ENCODE measurements around the gene RAI14. TPM values are rescaled to one million over a fixed set of nuclear protein-coding genes. Genes with fewer than 3 reads are reported as not detected.
"Not testable (repeated sequence)": the region's sequence is repeated elsewhere in the genome, so short reads cannot be mapped to it uniquely, and the experiment has no call there.

Gene RAI14
- polyA plus RNA-seq, 4 donors = 4.2 to 16.8 (median 7.6) TPM

DNA sequence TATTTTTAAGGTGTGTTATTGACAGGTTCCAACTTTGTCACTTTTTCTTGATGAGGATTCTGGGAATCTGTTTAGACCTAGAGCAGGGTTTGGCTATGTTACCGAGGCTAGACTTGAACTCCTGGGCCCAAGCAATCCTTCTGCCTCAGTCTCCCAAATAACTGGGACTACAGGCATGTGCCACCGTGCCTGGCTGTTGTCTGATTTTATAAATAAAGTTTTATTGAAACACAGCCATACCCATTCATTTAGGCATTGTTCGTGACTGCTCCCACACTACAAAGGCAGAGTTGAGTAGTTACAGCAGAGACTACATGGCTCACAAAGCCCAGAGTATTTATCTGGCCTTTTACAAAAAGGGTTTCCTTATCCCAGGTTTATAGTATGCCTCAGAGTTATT lies 102.4 kb downstream of the RAI14 start:
- FAIRE-seq = no peak
- Histone ChIP-seq H3K27ac (ENCODE audit: low read depth in 1 of 3, low read length in 2 of 3) (no peak overlapping the region), H3K27me3 (ENCODE audit: control insufficient read depth in 3 of 3, insufficient read depth in 3 of 3, low read length in 3 of 3) (no peaks in the 10 kb centered on the region), H3K4me1 (ENCODE audit: control insufficient read depth in 3 of 3, insufficient read depth in 2 of 3, low read depth in 1 of 3, low read length in 2 of 3) (peaks cover 0 to 20% (median 3%) of the 10 kb centered on the region in 3 donors), H3K36me3 (ENCODE audit: control insufficient read depth in 3 of 3, insufficient read depth in 2 of 3, low read depth in 1 of 3, low read length in 3 of 3) (peaks cover 0 to 11% (median 0%) of the 10 kb centered on the region in 3 donors), H3K4me3 (ENCODE audit: low read depth in 1 of 3, low read length in 3 of 3) (no peak overlapping the region), H3K9me3 (ENCODE audit: control insufficient read depth in 2 of 2, insufficient read depth in 1 of 2, low read depth in 1 of 2, low read length in 1 of 2) (no peaks in the 10 kb centered on the region)
- no peak for DNase-seq
- WGBS, 3 donors = 89 to 93% (median 89%) methylated on average over 3 of the region's 3 CpGs

DNA sequence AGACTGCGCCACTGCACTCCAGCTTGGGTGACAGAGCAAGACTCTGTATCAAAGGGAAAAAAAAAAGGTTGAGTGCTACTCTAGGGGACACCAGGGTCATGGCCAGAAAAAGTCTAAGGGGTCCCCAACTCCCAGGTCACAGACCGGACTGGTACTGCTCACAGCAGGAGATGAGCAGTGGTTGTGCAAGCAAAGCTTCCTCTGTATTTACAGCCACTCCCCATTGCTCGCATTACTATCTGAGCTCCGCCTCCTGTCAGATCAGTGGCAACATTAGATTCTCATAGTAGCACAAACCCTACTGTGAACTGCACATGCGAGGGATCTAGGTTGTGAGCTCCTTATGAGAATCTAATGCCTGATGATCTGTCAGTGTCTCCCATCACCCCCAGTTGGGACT lies 103.1 kb downstream of the RAI14 start:
- WGBS, 3 donors = 79 to 94% (median 88%) methylated on average over 5 of the region's 5 CpGs
- not testable (repeated sequence) for H3K9me3 ChIP-seq (ENCODE audit: control insufficient read depth in 2 of 2, insufficient read depth in 1 of 2, low read depth in 1 of 2, low read length in 1 of 2); H3K4me3 ChIP-seq (ENCODE audit: low read depth in 1 of 3, low read length in 3 of 3); DNase-seq; H3K27ac ChIP-seq (ENCODE audit: low read depth in 1 of 3, low read length in 2 of 3); FAIRE-seq; H3K27me3 ChIP-seq (ENCODE audit: control insufficient read depth in 3 of 3, insufficient read depth in 3 of 3, low read length in 3 of 3)
- Histone ChIP-seq H3K4me1 (ENCODE audit: control insufficient read depth in 3 of 3, insufficient read depth in 2 of 3, low read depth in 1 of 3, low read length in 2 of 3) (peaks cover 0 to 20% (median 3%) of the 10 kb centered on the region in 3 donors), H3K36me3 (ENCODE audit: control insufficient read depth in 3 of 3, insufficient read depth in 2 of 3, low read depth in 1 of 3, low read length in 3 of 3) (peaks cover 0 to 11% (median 0%) of the 10 kb centered on the region in 3 donors)

DNA sequence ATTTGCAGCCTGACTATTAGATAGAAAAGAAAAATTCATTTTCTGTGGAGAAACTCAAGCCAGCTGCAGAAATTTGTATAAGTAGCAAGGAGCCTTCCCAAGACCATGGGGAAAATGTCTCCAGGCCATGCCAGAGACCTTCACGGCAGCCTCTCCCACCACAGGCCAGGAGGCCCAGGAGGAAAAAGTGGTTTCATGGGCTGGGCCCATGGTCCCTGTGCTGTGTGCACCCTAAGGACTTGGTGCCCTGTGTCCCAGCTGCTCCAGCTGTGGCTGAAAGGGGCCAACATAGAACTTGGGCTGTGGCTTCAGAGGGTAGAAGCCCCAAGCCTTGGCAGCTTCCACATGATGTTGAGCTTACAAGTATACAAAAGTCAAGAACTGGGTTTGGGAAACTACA lies 109.5 kb downstream of the RAI14 start:
- 78 to 100% (median 96%) methylated on average over 1 of the region's 1 CpG for WGBS, 3 donors
- Histone ChIP-seq H3K4me1 (ENCODE audit: control insufficient read depth in 3 of 3, insufficient read depth in 2 of 3, low read depth in 1 of 3, low read length in 2 of 3) (no peaks in the 10 kb centered on the region), H3K27ac (ENCODE audit: low read depth in 1 of 3, low read length in 2 of 3) (no peak overlapping the region), H3K4me3 (ENCODE audit: low read depth in 1 of 3, low read length in 3 of 3) (no peak overlapping the region), H3K36me3 (ENCODE audit: control insufficient read depth in 3 of 3, insufficient read depth in 2 of 3, low read depth in 1 of 3, low read length in 3 of 3) (peaks cover 0 to 10% (median 0%) of the 10 kb centered on the region in 3 donors), H3K9me3 (ENCODE audit: control insufficient read depth in 2 of 2, insufficient read depth in 1 of 2, low read depth in 1 of 2, low read length in 1 of 2) (peaks cover 0 to 6% of the 10 kb centered on the region in 2 donors), H3K27me3 (ENCODE audit: control insufficient read depth in 3 of 3, insufficient read depth in 3 of 3, low read length in 3 of 3) (no peaks in the 10 kb centered on the region)
- DNase-seq (no peak), FAIRE-seq (no peak)

DNA sequence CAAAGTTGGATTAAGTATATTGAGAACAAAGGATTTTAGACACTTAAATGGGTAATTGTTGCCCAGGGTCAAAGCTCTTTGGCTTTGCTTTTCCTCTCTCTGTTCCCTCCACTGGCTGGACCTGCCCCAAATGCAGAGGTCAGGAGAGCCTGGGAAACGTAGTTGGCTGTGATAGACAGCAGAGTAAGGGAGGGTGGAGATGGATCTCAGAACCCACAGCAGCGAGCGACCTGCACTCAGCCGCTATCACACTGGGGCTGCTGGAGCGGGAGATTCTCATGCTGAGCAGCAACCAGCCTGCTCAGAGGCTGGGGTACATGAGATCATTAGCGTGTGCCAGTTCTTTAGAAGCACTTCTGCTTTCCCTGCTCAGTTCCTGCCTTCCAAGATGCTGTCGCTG lies 111.1 kb downstream of the RAI14 start:
- Histone ChIP-seq H3K4me1 (ENCODE audit: control insufficient read depth in 3 of 3, insufficient read depth in 2 of 3, low read depth in 1 of 3, low read length in 2 of 3) (no peaks in the 10 kb centered on the region), H3K36me3 (ENCODE audit: control insufficient read depth in 3 of 3, insufficient read depth in 2 of 3, low read depth in 1 of 3, low read length in 3 of 3) (peaks cover 0 to 4% (median 0%) of the 10 kb centered on the region in 3 donors), H3K9me3 (ENCODE audit: control insufficient read depth in 2 of 2, insufficient read depth in 1 of 2, low read depth in 1 of 2, low read length in 1 of 2) (peaks cover 0 to 6% of the 10 kb centered on the region in 2 donors), H3K27ac (ENCODE audit: low read depth in 1 of 3, low read length in 2 of 3) (no peak overlapping the region), H3K27me3 (ENCODE audit: control insufficient read depth in 3 of 3, insufficient read depth in 3 of 3, low read length in 3 of 3) (no peaks in the 10 kb centered on the region), H3K4me3 (ENCODE audit: low read depth in 1 of 3, low read length in 3 of 3) (no peak overlapping the region)
- WGBS, 3 donors = 87 to 94% (median 88%) methylated on average over 7 of the region's 7 CpGs
- FAIRE-seq (no peak), DNase-seq (no peak)

DNA sequence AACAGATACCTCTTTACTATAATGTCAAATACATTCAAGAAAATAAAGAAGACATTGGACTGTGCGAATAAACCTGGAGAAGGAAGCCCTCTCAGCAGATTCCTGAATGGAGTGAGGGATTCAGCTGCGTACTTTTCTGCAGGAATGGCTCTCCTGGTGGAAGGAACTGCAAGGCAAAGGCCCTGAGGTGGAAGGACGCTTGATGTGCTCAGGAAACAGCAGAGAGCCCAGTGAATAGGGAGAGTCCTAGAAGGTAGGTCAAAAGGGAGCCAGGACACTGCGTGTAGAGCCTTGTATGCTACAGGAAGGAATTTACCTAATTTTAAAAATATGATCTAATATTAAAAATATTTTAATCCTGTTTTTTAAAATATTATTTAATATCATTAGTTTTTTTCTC lies 114.4 kb downstream of the RAI14 start:
- H3K9me3 ChIP-seq (ENCODE audit: control insufficient read depth in 2 of 2, insufficient read depth in 1 of 2, low read depth in 1 of 2, low read length in 1 of 2) = peaks cover 0 to 3% of the 10 kb centered on the region in 2 donors
- no peak overlapping the region for H3K4me3 ChIP-seq (ENCODE audit: low read depth in 1 of 3, low read length in 3 of 3)
- DNase-seq (no peak), FAIRE-seq (no peak)
- H3K4me1 ChIP-seq (ENCODE audit: control insufficient read depth in 3 of 3, insufficient read depth in 2 of 3, low read depth in 1 of 3, low read length in 2 of 3) = no peaks in the 10 kb centered on the region
- no peak overlapping the region for H3K27ac ChIP-seq (ENCODE audit: low read depth in 1 of 3, low read length in 2 of 3)
- H3K27me3 ChIP-seq (ENCODE audit: control insufficient read depth in 3 of 3, insufficient read depth in 3 of 3, low read length in 3 of 3) = no peaks in the 10 kb centered on the region
- WGBS, 3 donors = 87 to 92% (median 87%) methylated on average over 4 of the region's 4 CpGs
- H3K36me3 ChIP-seq (ENCODE audit: control insufficient read depth in 3 of 3, insufficient read depth in 2 of 3, low read depth in 1 of 3, low read length in 3 of 3) = peaks cover 0 to 4% (median 0%) of the 10 kb centered on the region in 3 donors

DNA sequence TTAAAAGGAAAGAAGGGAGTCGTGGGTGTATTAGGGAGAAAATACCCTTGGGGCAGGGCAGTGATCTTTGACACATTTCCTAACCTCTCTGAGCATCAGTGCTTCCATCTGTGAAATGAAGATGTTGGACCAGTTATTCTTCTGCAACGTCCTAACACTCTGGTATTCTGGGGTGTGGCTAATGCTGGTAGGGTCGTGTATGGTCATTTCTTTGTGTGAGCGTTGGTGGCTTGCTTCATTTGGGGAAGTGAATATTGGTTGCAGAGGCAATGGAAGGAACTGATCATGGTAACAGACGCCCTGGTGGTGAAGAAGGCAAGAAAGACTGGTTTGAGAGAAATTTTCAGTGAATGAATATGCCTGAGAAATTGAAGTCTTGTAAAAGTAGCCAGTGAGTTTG lies 114.9 kb downstream of the RAI14 start:
- FAIRE-seq (no peak), DNase-seq (no peak)
- H3K4me1 ChIP-seq (ENCODE audit: control insufficient read depth in 3 of 3, insufficient read depth in 2 of 3, low read depth in 1 of 3, low read length in 2 of 3) = no peaks in the 10 kb centered on the region
- no peak overlapping the region for H3K27ac ChIP-seq (ENCODE audit: low read depth in 1 of 3, low read length in 2 of 3)
- 45 to 59% (median 54%) methylated on average over 5 of the region's 5 CpGs for whole genome bisulfite sequencing, 3 donors
- no peaks in the 10 kb centered on the region for H3K9me3 ChIP-seq (ENCODE audit: control insufficient read depth in 2 of 2, insufficient read depth in 1 of 2, low read depth in 1 of 2, low read length in 1 of 2)
- no peak overlapping the region for H3K4me3 ChIP-seq (ENCODE audit: low read depth in 1 of 3, low read length in 3 of 3)
- peaks cover 0 to 2% (median 0%) of the 10 kb centered on the region in 3 donors for H3K36me3 ChIP-seq (ENCODE audit: control insufficient read depth in 3 of 3, insufficient read depth in 2 of 3, low read depth in 1 of 3, low read length in 3 of 3)
- H3K27me3 ChIP-seq (ENCODE audit: control insufficient read depth in 3 of 3, insufficient read depth in 3 of 3, low read length in 3 of 3) = no peaks in the 10 kb centered on the region

DNA sequence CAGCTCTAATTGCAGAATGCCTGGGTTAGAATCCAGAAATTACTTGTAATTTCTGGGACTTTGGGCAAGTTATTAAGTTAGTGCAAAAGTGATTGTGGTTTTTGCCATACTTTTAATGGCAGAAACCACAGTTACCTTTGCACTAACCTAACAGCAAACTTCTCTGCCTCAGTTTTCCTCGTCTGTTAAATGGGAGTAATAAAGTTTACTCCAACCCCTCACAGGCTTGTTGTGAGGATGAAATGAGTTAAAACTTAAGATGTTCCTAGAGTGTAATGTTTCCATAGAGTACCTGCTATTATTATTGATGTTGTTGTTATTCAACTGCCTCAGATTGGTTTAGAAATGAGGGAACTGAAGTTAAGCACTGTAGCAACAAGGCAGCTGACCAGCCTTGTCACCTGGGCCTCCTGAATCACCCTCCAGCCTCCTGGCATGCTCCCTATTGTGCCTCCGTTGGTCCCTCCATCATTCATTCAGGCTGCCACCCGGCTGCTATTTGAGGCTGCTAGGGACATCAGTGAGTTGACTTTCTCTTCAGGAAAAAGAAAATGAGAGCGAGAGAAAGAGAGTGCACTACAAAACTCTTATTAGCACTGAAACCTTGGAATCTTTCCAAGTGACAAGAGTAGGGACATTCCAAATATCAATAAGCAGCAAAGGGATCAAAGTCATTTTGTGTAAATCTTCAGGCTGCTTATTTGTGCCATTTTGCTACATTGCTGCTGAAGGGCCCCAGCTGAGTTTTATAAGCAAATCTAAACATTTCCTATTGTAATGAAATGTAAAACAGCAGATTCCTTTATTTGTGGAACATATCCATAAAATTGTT lies 116.4 kb downstream of the RAI14 start:
- no peaks in the 10 kb centered on the region for H3K4me1 ChIP-seq (ENCODE audit: control insufficient read depth in 3 of 3, insufficient read depth in 2 of 3, low read depth in 1 of 3, low read length in 2 of 3)
- WGBS, 3 donors = 68 to 87% (median 76%) methylated on average over 4 of the region's 4 CpGs
- H3K27me3 ChIP-seq (ENCODE audit: control insufficient read depth in 3 of 3, insufficient read depth in 3 of 3, low read length in 3 of 3) = no peaks in the 10 kb centered on the region
- FAIRE-seq (no peak), DNase-seq (no peak)
- no peak overlapping the region for H3K4me3 ChIP-seq (ENCODE audit: low read depth in 1 of 3, low read length in 3 of 3)
- no peaks in the 10 kb centered on the region for H3K36me3 ChIP-seq (ENCODE audit: control insufficient read depth in 3 of 3, insufficient read depth in 2 of 3, low read depth in 1 of 3, low read length in 3 of 3)
- no peak overlapping the region for H3K27ac ChIP-seq (ENCODE audit: low read depth in 1 of 3, low read length in 2 of 3)
- no peaks in the 10 kb centered on the region for H3K9me3 ChIP-seq (ENCODE audit: control insufficient read depth in 2 of 2, insufficient read depth in 1 of 2, low read depth in 1 of 2, low read length in 1 of 2)

DNA sequence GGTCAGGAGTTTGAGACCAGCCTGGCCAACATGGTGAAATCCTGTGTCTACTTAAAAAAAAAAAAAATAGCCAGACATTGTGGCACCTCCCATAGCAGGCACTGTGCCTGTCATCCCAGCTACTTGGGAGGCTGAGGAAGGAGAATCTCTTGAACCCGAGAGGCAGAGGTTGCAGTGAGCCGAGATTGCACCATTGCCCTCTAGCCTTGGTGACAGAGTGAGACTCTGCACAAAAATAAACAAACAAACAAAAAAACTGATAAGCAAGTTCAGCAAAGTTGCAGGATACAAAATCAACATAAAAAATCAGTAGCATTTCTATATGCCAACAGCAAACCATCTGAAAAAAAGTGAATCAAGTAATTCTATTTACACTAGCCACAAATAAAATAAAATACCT lies 118.0 kb downstream of the RAI14 start:
- H3K4me1 ChIP-seq (ENCODE audit: control insufficient read depth in 3 of 3, insufficient read depth in 2 of 3, low read depth in 1 of 3, low read length in 2 of 3) = no peaks in the 10 kb centered on the region
- FAIRE-seq (no peak), DNase-seq (no peak)
- H3K27me3 ChIP-seq (ENCODE audit: control insufficient read depth in 3 of 3, insufficient read depth in 3 of 3, low read length in 3 of 3) = no peaks in the 10 kb centered on the region
- no peaks in the 10 kb centered on the region for H3K9me3 ChIP-seq (ENCODE audit: control insufficient read depth in 2 of 2, insufficient read depth in 1 of 2, low read depth in 1 of 2, low read length in 1 of 2)
- no peak overlapping the region for H3K27ac ChIP-seq (ENCODE audit: low read depth in 1 of 3, low read length in 2 of 3)
- no peak overlapping the region for H3K4me3 ChIP-seq (ENCODE audit: low read depth in 1 of 3, low read length in 3 of 3)
- WGBS, 3 donors = 81 to 91% (median 87%) methylated on average over 2 of the region's 2 CpGs
- H3K36me3 ChIP-seq (ENCODE audit: control insufficient read depth in 3 of 3, insufficient read depth in 2 of 3, low read depth in 1 of 3, low read length in 3 of 3) = no peaks in the 10 kb centered on the region

Data from small intestine (tissue), 7 donors.